MG63 (cell line): Measurements from ENCODE around the gene FAM89A. TPM values are rescaled to one million over a fixed set of nuclear protein-coding genes. Genes with fewer than 3 reads are reported as not detected.
"Not testable (repeated sequence)": the region's sequence is repeated elsewhere in the genome, so short reads cannot be mapped to it uniquely, and the experiment has no call there.

Experiments
- DNase-seq: peaks from one replicate; pipeline ENCODE4 v3.0.0-alpha.2; 2020
- H3K27me3 ChIP-seq: fragments of 250-450 bp; sonication (Bioruptor Pico); 2 replicates; pipeline ENCODE4 v1.5.1; 2020; ENCODE audit warnings: mild to moderate bottlenecking, moderate library complexity
- H3K36me3 ChIP-seq: fragments of 250-450 bp; sonication (Bioruptor Pico); 2 replicates; pipeline ENCODE4 v1.5.1; 2020; ENCODE audit warnings: mild to moderate bottlenecking, moderate library complexity
- H3K4me3 ChIP-seq: fragments of 250-450 bp; sonication (Bioruptor Pico); 2 replicates; pipeline ENCODE4 v1.5.1; 2020; ENCODE audit warnings: mild to moderate bottlenecking, moderate library complexity
- H3K9me3 ChIP-seq: fragments of 250-450 bp; sonication (Bioruptor Pico); 2 replicates; pipeline ENCODE4 v1.5.1; 2020; ENCODE audit warnings: mild to moderate bottlenecking, moderate library complexity
- total RNA-seq: library from RNA; depleted of rRNA; stranded (reverse); fragments of >200 nt; shearing (Covaris generic); gene quantifications from 2 replicates; pipeline ENCODE4 v1.2.3, GENCODE V29; 2014; ENCODE audit warnings: low replicate concordance

The FAM89A gene
- total RNA-seq, 1 experiment from 2014 or later, result 10.9 TPM

DNA sequence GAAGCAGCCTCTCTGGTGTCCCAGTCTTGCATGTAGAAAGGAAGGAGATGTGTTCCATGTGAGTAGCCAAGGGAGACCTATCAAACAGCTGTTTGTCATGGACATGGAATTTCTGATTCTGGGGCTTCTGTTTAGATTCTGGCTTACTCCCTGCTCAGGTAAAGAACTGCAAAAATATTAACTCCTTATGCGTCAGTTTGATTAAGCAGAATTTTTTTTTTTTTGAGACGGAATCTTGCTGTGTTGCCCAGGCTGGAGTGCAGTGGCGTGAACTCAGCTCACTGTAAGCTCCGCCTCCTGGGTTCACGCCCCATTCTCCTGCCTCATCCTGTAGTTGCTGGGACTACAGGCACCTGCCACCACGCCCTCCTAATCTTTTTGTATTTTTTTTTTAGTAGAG, 54.3 kb downstream of the FAM89A start:
- Histone ChIP-seq H3K4me3 (no peak overlapping the region), H3K9me3 (no peaks in the 10 kb centered on the region), H3K36me3 (peaks cover 17% of the 10 kb centered on the region), H3K27me3 (no peaks in the 10 kb centered on the region)
- DNase-seq, result no peak

DNA sequence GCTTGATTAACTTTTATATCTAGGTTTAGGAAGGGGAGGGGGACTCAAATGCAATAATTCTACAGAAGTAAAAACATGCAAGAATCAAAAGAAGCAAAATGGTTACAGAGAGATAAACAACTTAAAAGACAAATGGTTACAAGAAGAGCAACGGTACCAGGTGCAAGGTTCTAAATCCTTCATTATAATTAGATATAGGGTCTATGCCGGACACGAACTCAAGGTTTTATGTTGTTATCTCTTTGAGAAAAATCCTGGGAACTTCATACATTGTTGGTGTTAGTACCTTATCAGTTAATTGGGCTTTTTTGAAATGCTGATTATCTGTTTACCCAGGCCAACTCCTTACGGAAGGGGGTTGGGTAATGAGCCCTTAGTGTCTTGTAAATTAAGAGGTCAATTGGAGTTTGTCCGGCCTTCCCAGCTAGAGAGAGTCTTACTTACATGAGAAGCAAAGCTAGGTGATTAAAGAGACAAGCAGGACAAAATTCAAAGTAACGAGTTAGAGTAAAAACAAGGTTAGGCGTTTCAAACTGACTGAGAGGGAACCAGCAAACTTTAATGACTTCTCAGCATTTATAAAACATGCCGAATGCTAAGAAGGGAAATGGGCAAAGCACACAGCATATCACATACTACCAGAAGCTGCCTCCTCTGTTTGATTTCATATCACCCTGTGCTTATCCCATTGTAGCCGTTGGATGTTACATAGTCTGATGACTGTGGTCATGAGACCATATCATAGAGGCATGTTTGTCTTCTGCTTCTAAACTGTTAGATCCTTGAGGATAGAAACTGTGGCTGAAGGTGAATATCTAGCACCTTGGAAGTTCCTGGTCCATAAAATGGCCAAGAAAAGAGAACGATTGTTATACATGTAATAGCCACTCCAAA, 55.2 kb downstream of the FAM89A start:
- H3K36me3 ChIP-seq, result peaks cover 16% of the 10 kb centered on the region
- H3K27me3 ChIP-seq, H3K4me3 ChIP-seq, H3K9me3 ChIP-seq, DNase-seq: not testable (repeated sequence)

DNA sequence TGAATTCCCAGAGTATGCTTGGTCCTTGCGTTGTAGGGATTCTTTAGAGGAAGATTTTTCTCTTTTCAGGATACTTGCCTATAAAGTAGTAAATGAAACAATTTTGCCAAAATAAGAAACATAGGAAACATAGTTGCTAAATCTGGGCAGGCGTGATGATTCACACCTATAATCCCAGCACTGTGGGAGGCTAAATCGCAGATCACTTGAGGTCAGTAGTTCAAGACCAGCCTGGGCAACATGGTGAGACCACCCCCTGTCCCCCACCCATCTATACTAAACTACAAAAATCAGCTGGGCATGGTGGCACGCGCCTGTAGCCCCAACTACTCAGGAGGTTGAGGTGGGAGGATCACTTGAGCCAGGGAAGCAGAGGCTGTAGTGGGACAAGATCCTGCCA, 56.2 kb downstream of the FAM89A start:
- peaks cover 18% of the 10 kb centered on the region for H3K36me3 ChIP-seq
- no peaks in the 10 kb centered on the region for H3K27me3 ChIP-seq
- no peaks in the 10 kb centered on the region for H3K9me3 ChIP-seq
- H3K4me3 ChIP-seq, result no peak overlapping the region
- DNase-seq, result no peak

DNA sequence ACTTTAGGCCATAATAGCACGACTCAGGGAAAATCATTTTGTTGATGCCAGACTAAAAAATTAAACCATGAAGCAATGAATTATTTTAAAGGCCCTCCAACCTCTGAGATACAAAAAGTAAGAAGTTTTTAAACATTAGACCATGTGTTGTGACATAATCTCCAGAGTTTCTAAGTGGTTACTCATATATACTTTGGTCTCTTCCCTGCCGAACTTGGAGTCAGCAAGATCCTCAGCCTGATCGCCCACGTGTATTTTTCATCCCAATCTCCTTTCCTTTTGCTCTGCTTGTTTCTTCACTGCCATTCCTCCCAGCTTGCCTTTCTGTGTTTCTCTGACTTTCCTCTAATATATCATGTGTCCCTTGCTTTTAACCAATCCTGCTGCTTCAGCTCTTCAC, 57.4 kb downstream of the FAM89A start:
- H3K4me3 ChIP-seq, result no peak overlapping the region
- H3K9me3 ChIP-seq, result no peaks in the 10 kb centered on the region
- H3K36me3 ChIP-seq, result peaks cover 18% of the 10 kb centered on the region
- peak; percentile 13 for DNase-seq
- H3K27me3 ChIP-seq, result no peaks in the 10 kb centered on the region

DNA sequence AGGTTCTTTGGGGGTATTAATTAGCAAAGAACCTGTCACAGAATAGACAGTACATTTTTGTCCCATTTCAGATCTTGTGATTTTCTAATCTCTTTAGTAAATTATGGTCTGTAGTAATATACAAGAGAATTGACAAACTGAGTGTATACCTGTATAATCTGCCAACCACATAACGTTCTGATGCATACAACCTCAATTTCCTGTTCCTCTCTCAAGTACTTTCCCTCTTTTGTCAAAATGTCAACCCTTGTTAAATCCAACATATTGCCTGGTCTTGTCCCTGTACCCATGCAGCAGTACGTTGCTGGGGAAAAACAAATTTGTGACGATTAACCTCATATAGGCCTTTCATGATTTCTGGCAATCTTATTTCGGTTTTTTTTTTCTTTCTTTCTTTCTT, 60.1 kb downstream of the FAM89A start:
- H3K9me3 ChIP-seq, result no peaks in the 10 kb centered on the region
- peak overlapping the region; percentile 81 for H3K4me3 ChIP-seq
- DNase-seq, result no peak
- H3K36me3 ChIP-seq, result peaks cover 29% of the 10 kb centered on the region
- no peaks in the 10 kb centered on the region for H3K27me3 ChIP-seq

DNA sequence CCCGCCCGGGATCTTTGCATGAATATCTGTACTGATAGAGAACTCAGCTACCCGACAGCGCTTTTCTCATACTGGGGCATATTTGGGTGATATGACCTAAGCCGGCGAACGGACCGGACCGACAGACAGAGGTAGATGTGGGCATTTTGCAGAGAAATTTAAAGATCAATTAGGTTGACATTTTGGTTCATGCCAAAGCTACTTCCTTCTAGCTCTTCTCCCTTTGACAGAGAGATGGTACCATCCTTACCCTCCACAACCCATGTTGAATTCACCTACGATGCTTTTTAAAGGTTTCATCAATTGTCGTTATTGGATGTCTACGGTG, 60.7 kb downstream of the FAM89A start:
- Histone ChIP-seq H3K27me3 (no peaks in the 10 kb centered on the region), H3K4me3 (peak overlapping the region; percentile 81), H3K36me3 (peaks cover 29% of the 10 kb centered on the region), H3K9me3 (no peaks in the 10 kb centered on the region)
- DNase-seq, result no peak

DNA sequence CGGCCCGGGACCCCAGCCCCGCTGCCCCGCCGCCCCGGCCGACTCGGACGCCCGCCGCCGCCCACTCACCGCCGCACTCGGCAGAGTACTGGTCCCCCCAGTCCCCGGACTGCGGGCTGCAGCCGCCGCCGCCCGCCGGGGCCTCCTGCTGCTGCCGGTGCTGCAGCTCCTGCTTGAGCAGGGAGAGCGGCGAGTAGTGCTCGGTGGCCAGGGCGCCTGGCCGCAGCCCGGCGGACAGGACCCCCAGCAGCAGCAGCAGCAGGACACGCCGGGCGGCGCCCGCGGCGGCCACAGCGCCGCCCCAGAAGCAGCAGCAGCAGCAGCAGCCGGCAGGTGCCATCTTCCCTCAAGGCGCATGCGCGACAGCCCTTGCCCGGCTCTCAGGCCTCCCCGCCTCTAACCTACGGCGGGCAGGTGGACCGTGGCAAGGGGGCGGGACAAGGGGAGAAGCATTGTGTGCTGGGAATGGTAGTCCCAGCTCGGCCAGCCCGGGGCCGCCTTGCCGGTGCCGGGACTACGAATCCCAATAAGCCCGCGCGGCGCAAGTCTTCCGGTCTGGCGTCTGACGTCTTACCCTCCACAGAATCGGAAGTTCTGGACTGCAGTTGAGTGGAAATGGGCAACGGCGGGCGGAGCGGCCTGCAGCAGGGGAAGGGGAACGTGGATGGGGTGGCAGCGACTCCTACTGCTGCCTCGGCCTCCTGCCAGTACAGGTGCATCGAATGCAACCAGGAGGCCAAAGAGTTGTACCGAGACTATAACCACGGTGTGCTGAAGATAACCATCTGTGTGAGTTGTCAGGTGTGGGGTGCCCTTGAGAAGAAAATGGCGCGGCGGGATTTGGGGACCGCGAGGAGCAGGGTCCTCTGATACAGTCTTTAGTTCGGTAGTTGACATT, 61.3 kb downstream of the FAM89A start, which contains the start of the genes ARV1 and TTC13:
ARV1 (plus strand) TSS at position 604 of the 898 bp plus-strand sequence; CDS start at position 616, 12 bp downstream.
TTC13 (minus strand) TSS at position 371 of the 898 bp plus-strand sequence; CDS start at position 340, 31 bp downstream.
- no peaks in the 10 kb centered on the region for H3K27me3 ChIP-seq
- no peaks in the 10 kb centered on the region for H3K9me3 ChIP-seq
- H3K4me3 ChIP-seq, result peak within 1 kb of the TSS; percentile 81
- peak; percentile 99 for DNase-seq
- H3K36me3 ChIP-seq, result peaks cover 29% of the 10 kb centered on the region

DNA sequence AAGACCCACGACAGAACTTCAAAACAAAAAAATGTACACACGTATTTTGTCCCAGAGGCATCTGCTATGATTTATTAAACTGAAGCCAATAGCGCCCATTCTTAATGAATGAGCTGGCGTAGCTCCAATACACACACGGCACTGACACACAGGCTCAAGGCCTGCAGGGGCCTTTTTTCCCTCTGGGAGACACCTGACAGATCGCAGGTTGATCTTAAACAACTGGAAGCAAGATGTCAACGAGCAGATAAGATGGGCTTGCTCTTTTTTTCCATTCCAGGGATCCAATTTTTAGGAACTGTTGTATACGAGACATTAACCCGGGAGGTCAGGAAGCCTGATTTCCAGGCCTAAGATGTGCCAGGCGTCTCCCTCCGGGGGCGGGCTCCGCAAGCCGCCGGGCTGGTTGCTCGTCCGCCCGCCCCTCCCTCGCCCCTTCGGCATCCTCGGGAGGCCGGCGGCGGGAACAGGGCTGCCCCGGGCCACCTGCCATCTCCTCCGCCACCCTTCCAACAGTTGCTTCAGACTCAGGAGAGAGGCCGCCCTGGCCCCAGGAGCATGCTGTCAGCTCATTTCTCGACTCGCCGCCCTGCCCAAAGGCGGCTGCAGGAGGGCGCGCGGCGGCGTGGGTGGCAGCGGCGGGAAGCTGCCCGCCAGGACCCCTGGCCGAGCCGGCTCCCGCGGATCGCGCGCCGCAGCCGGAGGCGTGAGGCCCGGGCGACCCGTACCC, 62.1 kb downstream of the FAM89A start:
- Histone ChIP-seq H3K27me3 (no peaks in the 10 kb centered on the region), H3K36me3 (peaks cover 28% of the 10 kb centered on the region), H3K9me3 (no peaks in the 10 kb centered on the region), H3K4me3 (peak overlapping the region; percentile 81)
- peak; percentile 55 for DNase-seq

DNA sequence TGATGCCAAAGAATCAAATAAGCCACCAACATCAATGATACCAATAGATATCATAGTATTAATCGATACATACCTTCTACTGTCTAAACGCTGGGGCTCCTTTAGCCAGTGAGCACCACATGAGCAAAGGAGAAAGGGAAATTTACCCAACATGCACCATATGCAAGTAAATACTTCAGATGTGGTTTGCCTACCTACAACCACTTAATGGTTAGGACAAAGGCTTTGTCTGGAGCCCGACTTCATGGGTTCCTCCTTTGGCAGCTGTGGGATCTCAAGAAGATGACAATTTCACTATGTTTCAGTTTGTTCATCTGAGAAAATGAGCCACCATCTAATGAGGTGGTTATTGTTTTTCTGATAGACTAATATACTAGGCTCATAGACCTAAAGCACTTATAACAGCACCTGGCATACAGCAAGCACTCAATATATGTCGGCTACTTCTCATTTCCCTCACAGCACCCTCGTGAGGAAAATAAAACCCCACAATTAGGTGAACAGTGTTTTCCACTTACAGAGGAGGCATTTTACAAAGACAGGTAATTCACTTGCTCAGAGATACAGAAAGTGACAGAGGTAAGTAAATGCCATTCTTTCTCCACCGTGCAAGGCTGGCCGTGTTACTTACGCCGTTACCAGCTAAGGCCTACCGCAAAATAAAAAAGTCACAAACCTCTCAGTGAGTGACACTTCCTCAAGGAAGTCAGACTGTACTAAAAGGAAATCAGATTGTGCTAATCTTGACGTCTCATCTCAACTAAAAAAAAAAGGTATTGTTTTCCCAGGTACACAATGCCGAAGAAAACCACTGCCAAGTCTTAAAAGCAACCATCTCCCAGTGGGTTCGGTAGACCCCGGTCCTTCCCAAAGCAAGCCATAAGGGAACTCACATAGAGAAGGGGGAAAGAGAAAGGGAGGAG, 63.0 kb downstream of the FAM89A start:
- DNase-seq, result no peak
- Histone ChIP-seq H3K27me3 (no peaks in the 10 kb centered on the region), H3K4me3 (peak overlapping the region; percentile 81), H3K36me3 (peaks cover 23% of the 10 kb centered on the region), H3K9me3 (no peaks in the 10 kb centered on the region)

DNA sequence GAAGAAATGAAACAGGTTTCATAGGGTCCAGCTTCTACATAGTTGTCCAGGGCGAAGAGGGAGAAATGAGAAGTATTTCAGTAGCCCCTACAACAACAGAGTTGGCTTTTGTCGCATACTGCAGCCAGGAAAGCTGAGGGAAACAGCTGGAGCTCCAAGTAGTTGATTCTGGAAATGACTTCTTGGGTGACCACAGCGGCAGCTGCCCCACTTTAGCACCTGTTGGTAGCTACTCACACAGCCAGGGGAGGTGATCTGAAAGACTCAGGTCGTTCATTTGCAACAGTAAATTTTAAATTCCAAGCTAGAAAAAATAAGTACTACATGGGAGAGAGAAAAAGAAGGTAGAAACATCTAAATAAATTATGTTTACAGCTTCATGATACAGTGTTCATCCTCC, 63.7 kb downstream of the FAM89A start:
- DNase-seq, result no peak
- Histone ChIP-seq H3K4me3 (no peak overlapping the region), H3K36me3 (peaks cover 21% of the 10 kb centered on the region), H3K27me3 (no peaks in the 10 kb centered on the region), H3K9me3 (no peaks in the 10 kb centered on the region)

DNA sequence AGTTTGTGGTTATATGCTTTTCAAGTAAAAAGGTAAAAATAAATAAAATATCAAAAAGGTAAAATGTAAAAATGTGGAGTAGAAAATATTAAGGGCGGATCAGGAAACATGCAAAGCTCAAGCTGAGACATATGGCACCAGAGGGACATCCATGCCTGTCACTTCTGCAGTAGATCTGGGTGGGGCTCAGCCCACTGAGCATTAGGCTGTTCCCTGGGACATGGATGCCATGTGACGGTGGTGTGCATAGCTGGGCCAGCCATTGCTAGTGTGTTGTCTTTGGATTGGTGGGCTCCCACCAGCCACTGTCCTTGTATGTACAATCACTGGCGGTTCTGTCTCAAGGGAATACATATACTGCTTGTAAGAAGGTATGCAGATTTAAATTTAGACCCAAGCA, 64.4 kb downstream of the FAM89A start:
- H3K27me3 ChIP-seq, result no peaks in the 10 kb centered on the region
- peaks cover 14% of the 10 kb centered on the region for H3K36me3 ChIP-seq
- no peaks in the 10 kb centered on the region for H3K9me3 ChIP-seq
- DNase-seq, result no peak
- no peak overlapping the region for H3K4me3 ChIP-seq

DNA sequence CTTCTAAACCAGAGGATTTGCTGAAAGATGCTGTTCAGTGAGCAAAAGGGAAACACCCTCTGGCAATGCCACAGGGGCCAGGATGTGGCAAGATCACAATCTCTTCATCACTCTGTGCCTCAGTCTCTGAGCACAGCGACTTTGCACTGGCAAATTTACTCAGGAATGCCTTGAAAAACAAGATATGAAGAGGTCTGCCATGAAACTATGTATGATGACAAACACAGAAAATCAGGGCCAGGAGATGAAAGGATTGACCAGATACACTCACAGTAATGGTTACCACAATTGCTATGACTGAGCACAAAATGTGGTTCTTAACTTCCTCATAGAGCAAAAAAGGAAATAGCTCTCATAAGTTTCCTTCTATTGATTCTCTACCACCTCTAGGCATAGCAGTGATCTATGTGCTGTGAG, 67.2 kb downstream of the FAM89A start:
- Histone ChIP-seq H3K27me3 (no peaks in the 10 kb centered on the region), H3K4me3 (no peak overlapping the region), H3K9me3 (no peaks in the 10 kb centered on the region), H3K36me3 (peaks cover 11% of the 10 kb centered on the region)
- DNase-seq, result no peak

DNA sequence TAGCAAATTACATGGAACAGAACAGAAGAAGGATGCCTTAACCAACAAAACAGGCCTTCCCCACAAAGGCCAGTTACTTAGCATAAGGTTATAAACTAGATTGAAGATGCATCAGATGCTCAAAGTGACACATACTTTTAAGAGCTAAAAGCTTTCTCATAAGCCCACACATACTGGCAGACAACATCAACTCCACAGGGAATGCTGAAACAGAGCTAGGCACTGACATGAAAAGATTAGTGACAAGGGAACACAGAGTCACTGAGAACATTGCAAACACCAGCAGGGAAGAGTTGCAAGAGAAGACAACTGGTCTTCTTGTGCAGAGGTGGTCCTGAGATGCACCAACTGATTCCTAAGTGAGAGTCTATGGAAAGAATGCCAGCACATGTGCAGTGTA, 68.3 kb downstream of the FAM89A start:
- no peak for DNase-seq

DNA sequence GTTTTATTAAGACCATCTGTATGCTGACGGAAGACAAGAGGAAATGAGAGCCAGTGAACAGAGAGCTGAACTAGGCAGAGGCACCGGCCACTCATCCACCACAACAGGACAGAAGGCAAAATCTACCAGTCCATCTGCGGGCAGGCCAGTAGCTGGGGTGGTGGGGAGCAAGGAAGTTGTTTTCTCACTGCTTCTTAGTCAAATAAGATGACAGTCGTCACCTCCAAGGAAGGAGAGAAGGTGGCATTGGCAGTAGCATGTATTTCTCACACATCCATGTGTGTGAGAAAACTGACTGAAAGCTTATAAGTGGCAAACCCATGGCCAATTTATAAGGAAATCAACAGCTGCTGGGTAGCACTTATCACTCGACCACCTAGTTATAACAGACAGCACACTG, 69.6 kb downstream of the FAM89A start:
- H3K36me3 ChIP-seq, result no peaks in the 10 kb centered on the region
- no peak overlapping the region for H3K4me3 ChIP-seq
- DNase-seq, result no peak
- no peaks in the 10 kb centered on the region for H3K27me3 ChIP-seq
- H3K9me3 ChIP-seq, result no peaks in the 10 kb centered on the region

More for the DNA sequence above, 68.3 kb downstream of the FAM89A start:
- no peaks in the 10 kb centered on the region for H3K27me3 ChIP-seq
- no peaks in the 10 kb centered on the region for H3K9me3 ChIP-seq
- H3K4me3 ChIP-seq, result no peak overlapping the region
- H3K36me3 ChIP-seq, result peaks cover 11% of the 10 kb centered on the region
